ENCODE measurements around the gene STAT1.

STAT1 gene

DNA sequence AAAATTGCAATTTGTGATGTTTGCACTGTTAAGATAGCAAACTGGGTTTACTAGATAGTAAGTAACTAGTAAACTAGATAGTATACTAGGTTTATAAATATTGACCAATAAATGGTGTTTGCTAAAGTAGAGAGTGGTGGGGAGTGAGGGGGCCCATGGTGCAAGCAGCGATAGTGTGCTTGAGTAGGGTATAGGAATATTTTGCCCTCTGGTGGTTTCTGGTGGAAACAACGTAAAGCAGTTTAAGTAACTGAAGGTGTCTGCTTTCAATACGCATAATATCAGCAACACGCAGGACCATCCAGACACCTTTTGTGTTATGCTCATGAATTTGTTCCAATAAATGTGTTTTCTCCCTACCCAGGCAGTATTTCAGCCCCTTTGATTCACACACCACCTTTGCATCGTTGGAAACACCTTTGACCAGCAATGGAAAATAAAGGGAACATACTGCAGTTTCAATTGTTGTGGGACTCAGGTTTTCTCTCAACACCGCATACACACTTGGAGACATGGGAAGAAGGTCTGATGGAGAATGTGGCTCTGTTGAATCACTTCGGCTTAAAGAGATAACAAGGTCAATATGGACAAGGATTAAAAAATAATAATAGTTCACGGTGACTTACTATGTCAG is 16.7 kb upstream of the STAT1 start:
- peak; percentile 78 for DNase-seq

DNA sequence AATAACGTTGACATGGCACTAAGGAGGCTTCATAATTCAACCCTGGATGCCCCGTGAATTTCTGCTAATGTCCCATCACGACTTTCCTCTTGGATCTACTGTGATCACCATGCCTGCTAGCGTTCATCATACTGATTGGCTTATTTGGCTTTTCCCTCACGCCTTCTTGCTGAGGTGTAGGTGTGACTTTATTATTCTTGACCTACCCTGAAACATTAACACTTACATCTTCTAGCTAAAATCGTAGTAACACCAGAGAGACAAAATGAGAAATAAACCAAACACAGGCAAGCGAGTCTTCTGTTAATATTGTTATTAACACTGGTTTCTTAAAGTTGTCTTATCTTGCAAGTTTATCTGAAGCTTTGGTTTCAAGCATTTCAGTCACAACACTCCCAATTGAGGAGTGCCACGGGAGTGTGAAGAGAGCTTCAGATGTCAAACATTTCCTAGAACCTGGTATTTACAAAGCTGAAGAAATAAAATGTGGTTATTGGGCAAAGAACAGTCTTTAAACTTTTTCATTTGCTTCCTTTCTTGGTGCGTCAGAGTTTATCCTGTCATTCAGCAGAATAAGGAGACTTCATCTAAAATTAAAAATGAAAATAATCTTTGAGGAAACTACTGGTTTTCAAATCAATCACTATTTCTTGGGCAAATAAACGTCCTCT is 15.4 kb upstream of the STAT1 start:
- peak; percentile 62 for DNase-seq

DNA sequence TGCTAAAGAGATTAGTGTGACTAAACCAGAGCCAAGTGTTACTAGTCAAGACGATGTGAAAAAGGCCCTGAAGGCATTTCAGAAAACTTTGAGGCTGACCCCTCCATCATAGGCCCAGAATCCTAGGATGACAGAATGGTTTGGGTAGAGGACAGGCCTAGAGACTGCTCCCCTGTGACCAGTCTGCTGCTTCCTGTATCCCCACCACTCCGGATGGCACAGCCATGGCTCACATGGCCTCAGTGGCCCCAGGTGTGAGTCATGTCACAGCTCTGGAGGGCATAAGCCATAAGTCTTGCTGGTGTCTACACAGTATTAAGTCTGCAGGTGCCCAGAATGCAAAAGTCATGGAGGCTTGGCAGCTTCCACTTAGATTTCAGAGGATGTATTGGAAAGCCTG is 12.4 kb upstream of the STAT1 start:
- DNase-seq = no peak

DNA sequence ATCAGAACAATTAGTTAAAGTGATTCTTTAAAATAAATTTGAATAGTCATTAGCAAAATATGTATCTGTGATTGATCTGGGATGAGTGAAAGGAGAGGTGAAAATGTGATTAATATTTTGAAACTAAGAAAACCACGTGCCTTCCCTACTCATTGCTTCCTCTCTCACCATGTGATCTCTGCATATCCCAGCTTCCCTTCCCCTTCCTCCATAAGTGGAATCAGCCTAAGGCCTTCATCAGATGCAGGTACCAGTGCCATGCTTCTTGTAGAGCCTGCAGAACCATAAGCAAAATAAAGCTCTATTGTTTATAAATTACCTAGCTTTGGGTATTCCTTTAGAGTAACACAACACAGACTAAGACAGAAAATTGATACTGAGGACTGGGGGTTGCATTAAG is 11.2 kb upstream of the STAT1 start:
- DNase-seq = no peak

DNA sequence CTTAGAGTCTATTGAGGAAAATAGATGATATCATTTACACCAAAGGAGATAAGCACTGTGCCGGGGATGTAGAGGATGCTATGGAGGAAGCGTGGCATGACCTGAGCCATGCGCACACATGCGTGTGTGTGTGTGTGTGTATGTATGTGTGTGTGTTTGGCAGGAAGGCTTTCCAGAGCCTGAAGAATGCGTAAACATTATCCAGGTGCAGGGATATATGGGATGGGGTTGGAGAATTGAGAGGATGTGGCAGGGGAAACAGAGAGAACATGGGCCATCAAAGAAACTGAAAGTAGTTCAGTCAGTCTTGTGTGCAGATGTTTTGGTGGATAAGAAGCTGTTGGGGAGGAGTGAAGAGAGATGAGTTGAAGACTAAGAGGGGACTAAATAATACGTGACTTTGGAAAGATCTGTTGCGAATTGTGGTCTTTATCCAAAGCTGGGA is 9.3 kb upstream of the STAT1 start:
- peak; percentile 71 for DNase-seq

DNA sequence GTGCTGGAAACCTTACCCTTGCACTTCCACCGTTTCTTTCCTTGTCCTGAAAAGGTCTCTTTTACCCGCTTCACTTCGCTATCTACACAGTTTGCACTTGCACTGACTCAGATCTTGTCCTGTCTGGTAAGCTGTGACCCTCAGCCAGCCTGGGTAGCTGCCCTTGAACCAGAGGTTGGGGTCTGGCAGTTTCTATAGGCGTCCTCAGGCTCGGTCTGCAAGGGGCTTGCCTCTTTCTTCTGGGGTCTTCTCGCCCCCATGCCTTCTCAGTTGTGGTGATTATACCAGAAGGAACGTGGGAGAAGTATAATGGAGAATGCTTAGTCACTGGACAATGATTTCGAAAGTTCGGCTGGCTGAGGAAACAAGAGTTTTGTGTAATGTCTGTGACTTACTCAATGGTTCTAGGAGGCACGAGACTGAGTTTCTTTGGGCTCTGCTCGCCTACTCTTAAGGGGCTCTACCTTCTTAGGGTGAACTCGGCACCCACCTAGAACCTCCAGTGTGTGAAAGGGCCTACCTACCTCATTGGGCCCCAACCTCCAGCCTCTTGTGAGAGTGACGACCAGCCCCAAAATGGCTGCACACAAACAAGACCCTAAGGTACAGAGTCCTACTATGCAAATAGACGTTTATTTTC is 6.9 kb upstream of the STAT1 start:
- peak; percentile 74 for DNase-seq

DNA sequence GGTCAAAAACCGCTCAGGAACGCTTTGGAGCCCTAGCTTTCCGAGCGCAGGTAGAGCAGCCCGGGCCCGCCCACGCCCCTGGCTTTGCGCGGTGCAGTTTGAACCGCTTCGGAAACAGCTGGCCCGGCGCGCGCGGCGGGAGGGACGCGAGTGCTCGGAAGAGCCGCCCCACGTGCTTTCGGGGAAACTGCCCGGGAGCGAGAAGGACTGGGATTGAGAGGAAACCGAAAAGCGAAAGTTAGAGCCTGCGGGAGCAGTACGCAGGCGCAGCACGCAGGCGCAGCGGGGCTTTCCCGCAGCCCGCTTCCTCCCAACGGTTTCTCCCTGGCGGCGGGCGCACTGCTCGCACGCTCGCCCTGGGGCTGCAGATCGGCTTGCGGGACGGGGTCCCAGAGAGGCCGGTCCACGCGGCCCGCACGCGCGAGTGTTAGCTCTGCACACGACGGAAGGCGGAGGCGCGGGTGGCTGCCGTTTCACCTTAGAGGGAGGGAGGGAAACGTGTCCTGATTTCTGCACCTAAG is 6.3 kb upstream of the STAT1 start:
- peak; percentile 97 for DNase-seq

DNA sequence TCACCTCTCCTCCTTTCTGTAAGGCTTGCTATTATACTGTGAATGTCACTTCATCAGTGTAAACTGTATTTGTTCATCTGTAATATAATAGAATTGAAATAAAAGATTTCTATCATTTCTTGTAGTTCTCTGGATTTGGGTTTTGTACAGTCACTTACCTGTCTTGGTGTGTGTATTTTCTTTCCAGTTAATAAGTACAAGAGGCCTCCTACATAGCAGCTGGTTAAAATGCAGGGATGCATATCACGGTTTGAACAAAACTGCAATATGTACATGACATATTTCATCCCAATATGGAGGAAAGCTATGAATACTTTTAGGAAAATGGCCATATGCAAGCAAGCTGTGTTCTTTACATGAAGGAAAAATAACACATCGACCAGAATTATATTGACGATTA is 5.4 kb upstream of the STAT1 start:
- no peak for DNase-seq

DNA sequence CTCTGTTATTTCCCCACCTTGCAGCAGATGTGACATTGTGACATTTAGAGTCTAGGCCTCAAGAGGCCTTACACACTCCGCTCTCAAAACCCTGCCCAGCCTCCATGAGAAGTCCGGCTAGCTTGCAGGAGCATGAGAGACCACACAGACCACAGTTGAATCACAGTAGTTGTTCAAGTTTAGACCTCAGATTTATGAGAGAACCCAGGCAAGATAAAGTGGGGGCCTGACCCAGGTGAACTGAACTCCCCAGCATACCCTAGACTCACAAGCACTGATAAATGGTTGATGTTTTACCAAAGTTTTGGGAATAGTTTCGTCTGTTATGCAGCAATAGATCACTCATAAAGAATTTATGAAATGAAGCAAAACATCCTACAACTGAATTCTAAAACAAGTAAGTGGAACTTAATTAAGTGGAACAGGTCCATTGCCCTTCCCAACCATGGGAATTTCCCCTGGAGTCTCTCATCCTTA is 4.7 kb upstream of the STAT1 start:
- DNase-seq = peak; percentile 63

DNA sequence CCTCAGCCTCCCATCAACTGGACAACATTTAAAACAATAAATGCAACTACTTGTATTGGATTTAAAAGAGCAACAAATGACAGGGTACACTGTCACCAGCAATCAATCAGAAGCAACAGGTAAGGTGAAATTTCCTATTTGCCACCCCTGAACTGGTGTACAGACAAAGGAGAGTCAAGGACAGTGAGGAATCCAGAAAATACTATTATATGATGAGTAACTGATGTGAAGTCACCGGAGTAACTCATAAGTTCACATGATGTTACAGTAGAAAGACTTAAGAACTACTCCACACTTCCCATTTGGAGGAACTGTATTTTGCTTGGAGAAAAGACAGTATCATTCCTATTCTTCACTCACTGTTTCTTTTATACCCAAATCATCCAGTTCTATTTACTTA is 4.1 kb upstream of the STAT1 start:
- no peak for DNase-seq

DNA sequence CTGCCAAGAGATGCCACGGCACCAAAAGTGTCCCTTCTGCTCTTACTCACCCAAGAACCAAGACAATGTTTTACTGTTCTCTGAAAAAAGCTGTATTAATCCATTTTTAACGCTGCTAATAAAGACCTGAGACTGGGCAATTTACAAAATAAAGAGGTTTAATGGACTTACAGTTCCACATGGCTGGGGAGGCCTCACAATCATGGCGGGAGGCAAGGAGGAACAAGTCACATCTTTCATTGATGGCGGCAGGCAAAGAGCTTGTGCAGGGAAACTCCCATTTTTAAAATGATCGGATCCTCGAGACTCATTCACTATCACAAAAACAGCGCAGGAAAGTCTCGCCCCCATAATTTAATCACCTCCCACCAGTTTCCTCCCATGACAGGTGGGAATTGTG is 1.9 kb upstream of the STAT1 start:
- no peak for DNase-seq

DNA sequence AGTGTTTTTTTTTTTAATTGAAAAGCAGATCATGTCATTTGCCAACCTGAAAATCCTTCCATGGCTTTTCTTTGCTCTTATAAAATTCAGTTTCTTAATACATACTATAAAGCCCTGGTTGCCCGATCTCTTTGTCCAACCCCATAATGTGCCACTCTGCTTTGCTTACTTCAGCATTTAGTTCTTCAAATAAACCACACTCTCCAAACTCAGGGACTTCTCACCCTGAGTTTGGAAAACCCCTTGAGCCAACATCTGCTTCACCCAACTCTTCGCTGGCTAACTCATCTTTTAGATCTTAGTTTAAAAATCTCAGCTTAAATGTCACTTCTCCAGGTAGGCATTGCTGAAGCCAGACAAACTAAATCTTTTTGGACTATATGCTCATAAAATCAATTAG is 1.3 kb upstream of the STAT1 start:
- peak; percentile 52 for DNase-seq

DNA sequence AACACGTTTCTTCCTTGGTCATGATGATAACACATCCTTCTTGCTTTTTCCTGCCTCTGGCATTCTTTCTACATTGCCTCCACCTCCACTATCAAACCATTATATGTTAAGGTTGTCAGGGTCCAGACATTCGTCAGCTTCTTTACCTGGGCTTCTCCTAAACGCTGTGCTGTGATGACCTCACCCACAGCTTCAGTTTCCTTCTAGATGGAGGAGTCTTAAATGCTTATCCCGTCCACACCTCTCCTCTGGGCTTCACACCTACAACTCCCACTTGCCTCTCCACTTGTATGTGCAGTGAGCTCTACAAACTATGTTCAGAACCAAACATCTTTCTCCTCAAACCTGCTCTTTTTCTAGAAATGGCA is 666 bp upstream of the STAT1 start:
- peak; percentile 48 for DNase-seq

DNA sequence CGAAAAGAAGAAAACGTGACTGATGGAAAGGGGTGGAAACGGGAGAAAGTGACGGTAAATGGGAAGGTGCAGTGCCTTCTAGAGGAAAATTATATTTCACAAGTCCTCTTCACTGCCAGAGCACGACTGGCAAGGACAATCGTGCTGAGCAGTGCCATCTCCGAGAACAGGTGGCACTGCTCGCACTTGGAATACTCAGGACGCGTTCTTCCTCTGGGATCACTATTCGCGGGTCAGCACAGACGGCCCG is 364 bp downstream of the STAT1 start:
- DNase-seq = no peak

DNA sequence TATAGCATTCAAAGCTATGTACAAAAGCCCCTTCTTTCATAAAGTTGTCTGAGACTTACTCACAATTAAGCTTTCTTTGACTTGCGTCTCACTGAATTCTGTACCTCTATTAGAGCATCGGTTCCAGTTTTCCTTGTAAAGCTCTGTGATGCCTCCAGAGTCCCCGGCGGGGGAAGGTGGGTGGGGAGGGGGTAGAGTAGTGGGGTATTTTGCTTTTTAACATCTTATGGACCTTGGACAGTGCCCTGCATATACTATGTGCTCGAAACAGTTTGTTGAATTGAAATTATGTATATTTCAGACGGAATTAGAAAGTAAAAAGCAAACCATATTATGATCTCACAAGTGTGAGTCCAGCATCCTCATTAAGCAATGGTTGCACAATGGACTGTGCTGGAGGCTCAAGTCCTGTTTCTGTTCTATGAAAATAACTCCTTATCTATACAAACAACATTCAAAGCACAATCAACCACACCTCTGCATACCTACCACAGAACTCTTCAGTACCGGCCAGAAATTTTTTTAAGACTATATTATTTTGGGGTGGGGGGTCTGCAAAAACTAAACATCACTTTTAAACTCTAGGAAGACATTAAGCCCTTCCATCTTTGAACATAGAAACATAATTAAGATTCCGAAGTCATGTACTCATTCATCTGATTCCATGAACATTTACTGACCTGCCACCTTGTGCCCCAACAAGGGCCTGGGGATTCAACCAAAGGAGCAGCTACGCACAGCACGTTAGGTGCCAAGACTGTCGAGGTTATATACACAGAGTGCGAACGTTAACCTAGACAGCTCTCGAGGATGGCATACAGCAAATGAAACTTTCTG is 908 bp downstream of the STAT1 start:
- peak; percentile 38 for DNase-seq

DNA sequence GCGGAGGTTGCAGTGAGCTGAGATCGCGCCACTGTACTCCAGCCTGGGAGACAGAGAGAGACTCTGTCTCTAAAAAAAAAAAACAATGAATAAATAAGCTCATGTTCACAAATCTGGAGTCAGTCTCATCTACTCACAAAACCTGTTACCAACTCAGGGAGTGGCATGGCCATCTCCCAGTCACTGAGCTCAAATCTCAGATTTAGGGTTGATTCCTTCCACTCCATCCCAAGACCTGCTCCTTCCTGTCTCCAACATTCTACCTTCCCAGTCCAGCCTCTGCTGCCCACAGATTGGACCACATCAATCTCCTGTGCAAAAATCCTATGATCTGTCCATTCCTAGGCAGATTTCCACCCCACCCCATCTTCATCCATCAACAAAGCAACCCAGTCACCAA is 1.6 kb downstream of the STAT1 start:
- DNase-seq = no peak

DNA sequence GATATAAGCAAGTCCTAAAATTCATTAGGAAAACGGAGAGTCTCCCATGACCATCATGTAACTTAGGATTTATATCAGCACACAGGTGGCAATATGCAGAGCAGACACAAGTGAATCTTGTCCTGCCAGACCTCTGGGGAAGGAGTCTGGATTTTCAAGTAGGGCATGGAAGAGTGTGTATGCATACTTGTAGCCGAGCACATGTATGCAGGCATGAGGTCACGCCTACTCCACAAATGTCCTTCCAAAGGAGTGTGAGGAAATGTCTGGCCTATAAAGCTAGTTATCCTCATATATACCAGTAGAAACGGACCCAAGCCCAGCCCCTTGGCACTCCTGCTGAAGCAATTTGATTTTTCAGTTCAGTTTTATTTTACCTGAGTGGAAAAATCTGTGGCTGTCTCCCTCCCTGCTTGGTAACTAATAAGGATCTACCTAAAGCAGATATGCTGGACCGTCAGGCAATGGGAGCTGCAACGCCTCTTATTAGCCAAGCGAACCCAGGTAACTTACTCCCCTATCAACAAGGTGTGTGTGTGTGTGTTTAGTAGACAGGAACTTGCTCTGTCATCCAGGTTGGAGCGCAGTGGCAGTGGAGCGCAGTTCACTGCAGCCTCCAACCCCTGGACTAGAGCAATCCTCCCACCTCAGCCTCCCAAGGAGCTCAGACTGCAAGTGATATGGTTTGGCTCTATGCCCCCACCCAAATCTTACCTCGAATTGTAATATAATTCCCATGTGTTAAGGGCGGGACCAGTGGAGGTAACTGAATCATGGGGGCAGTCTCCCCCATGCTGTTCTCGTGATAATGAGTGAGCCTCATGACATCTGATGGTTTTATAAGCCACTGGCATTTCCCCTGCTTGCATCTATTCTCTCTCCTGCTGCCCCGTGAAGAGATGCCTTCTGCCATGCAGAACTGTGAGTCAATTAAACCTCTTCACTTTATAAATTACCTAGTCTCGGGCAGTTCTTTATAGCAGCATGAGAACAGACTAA is 2.8 kb downstream of the STAT1 start:
- DNase-seq = peak; percentile 46

DNA sequence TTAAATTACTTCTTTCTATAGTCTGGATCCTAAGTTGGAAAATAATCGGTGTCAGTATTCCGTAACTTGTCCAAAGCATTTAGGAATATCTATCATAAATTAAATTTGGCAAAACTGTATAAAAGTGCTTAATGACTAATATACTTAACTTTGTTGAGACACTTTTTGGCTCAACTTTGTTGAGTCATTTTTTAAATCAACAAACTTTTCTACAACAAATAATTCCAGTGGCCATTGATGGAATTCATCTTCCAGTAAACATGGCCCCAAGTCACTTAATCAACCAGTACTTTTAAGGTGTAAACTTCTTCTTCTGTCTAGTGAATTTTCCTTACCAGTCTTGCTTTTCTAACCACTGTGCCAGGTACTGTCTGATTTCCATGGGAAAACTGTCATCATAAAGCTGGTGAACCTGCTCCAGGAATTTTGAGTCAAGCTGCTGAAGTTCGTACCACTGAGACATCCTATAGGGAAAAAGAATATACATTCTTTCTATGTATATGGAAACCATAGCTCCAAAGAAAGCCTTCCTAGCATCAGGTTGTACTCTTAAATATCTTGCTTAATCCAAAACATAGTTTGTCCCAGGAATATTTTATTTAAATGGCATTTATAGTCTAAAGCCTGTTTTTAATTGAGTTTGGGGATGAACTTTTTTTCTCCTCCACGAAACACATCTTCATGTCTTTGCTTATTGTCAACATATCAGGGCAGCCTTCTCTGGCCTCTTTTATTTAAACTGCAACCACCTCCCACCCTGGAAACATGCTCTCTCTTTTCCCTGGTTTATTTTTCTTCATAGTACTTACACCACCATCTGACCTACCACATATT is 4.2 kb downstream of the STAT1 start:
- no peak for DNase-seq

DNA sequence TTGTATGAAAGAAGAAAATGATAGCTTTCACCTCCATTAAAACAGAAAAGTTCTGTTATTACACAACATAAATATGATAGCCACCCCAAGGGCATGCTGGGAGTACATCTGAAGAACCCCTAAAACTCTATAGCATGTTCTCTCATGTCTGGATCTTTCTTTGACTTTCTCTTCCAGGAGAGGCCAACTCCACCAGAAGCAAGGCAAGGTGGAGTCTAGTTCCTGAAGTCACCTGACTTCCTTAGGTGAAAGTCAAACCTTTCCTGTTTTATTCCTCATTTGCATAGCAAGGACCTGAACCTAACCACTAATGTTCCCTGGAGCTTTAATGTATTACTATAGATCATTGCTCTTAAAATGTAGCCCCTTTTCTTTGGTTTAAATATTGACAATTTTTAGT is 5.7 kb downstream of the STAT1 start:
- DNase-seq = no peak

DNA sequence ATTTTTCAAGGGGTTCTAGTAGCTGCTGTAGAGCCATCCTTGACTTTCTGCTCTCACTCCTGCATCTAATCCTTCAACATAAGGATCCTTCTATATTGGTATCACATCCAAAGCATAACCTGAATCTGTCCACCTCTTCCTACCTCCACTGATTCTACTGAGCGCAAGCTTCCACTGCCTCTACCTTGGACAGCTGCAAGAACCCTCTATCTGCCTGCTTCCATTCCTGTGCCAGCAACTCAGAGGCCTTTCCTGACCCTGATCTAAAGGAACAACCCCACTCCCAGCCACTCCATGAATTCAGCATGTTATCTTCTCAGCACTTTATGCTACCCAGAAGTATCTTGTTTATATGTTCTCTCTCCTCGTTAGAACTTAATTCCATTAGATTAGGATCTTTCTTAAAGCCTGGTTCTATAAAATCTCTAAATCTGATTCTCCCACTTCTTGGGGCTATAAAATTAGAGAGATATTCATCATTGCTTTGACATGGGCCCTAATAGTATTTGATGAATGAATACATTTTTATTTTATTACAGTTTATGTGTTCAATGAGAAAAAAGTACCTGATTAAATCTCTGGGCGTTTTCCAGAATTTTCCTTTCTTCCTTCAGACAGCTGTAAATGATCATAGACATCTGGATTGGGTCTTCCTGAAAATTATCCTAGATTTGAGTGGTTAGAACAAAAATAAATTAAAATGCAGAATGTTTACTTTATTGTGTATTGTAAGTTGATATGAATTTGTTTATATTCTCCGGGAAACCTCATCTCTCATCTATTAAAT is 6.8 kb downstream of the STAT1 start:
- DNase-seq = no peak

Measured in activated CD4-positive, alpha-beta T cell treated with anti-CD3 and anti-CD28 coated beads, Interleukin-2, Interleukin-6, amounts not matched to agents 100 ng/mL and 50 ng/mL, durations not matched to agents 16 hours and 8 hours (primary cell).